ENCODE data around the gene TTLL11. TPM values are rescaled to one million over a fixed set of nuclear protein-coding genes. Genes with fewer than 3 reads are reported as not detected.

The TTLL11 gene
- total and polyA plus RNA-seq, 2 experiments from 2014 or later: 0.57 to 1.4 TPM

GRCh38 chr9:121949766-121950165 lies 143.3 kb downstream of the TTLL11 start:
- Histone ChIP-seq H3F3A (replicated peaks; ENCODE audit: low read depth) (no peaks in the 10 kb centered on the region), H3K36me3 (ENCODE audit: insufficient read depth) (no peaks in the 10 kb centered on the region), H3K79me2 (replicated peaks; ENCODE audit: insufficient read depth) (no peaks in the 10 kb centered on the region), H3K4me2 (no peak overlapping the region), H3K4me3 (no peak overlapping the region), H4K20me1 (replicated peaks; ENCODE audit: insufficient read depth) (no peaks in the 10 kb centered on the region), H2AFZ (no peak overlapping the region), H3K27ac (ENCODE audit: low read depth) (no peak overlapping the region), H3K4me1 (ENCODE audit: insufficient read depth) (peaks cover 10% of the 10 kb centered on the region), H3K27me3 (ENCODE audit: insufficient read depth) (no peaks in the 10 kb centered on the region), H3K9me2 (ENCODE audit: insufficient read depth) (no peaks in the 10 kb centered on the region; the same call in 1 of the 2 replicates)
- Mint-ChIP-seq H3K36me3 (ENCODE audit: low read depth) (no peaks in the 10 kb centered on the region), H3K27me3 (ENCODE audit: insufficient read depth, low read depth, poor library complexity) (peaks cover 7% of the 10 kb centered on the region), H3K27ac (no peak overlapping the region), H3K4me3 (no peak overlapping the region), H3K9me3 (no peaks in the 10 kb centered on the region), H3K4me1 (peaks cover 18% of the 10 kb centered on the region)
- no peak for ATAC-seq
- no peak for DNase-seq (ENCODE audit: low spot score)
- TF ChIP-seq CREB1 (CRISPR knock-in tag; IDR thresholded peaks at IDR 0.05; ENCODE audit: low read depth) (no peak), ZNF462 (CRISPR knock-in tag; IDR thresholded peaks at IDR 0.05) (no peak), CTCF (conservative IDR thresholded peaks at IDR 0.05; ENCODE audit: low read depth in 2 of 2) (no peak), ZNF331 (CRISPR knock-in tag; IDR thresholded peaks at IDR 0.05; ENCODE audit: low read depth) (no peak), EZH2phosphoT487 (IDR thresholded peaks at IDR 0.05; ENCODE audit: unreplicated experiment) (no peak), STAT1 (IDR thresholded peaks at IDR 0.05; ENCODE audit: unreplicated experiment) (no peak), POLR2AphosphoS5 (IDR thresholded peaks at IDR 0.05; ENCODE audit: low read depth) (no peak), JUNB (IDR thresholded peaks at IDR 0.05; ENCODE audit: unreplicated experiment) (no peak), EZH2 (IDR thresholded peaks at IDR 0.05; ENCODE audit: low read depth, unreplicated experiment) (no peak), ZNF114 (CRISPR knock-in tag; IDR thresholded peaks at IDR 0.05) (no peak), REST (IDR thresholded peaks at IDR 0.05; ENCODE audit: unreplicated experiment) (no peak), NANOG (IDR thresholded peaks at IDR 0.05; ENCODE audit: borderline replicate concordance) (no peak), ETS1 (IDR thresholded peaks at IDR 0.05) (no peak)
